ENCODE results near the gene GAPDHS. TPM values are rescaled to one million over a fixed set of nuclear protein-coding genes. Genes with fewer than 3 reads are reported as not detected.

GAPDHS gene
- total and polyA plus RNA-seq, 2 experiments from 2014 or later, result not detected

- no peaks in the 10 kb centered on the region for H4K20me1 ChIP-seq (ENCODE audit: insufficient read depth, poor library complexity, severe bottlenecking)
- H3K9me2 ChIP-seq (replicated peaks; ENCODE audit: insufficient read depth), result no peaks in the 10 kb centered on the region
- TF ChIP-seq EZH2 (IDR thresholded peaks at IDR 0.05; ENCODE audit: borderline replicate concordance) (no peak), CTCF (IDR thresholded peaks at IDR 0.05; ENCODE audit: poor library complexity) (no peak), EZH2phosphoT487 (IDR thresholded peaks at IDR 0.05; ENCODE audit: low read depth, severe bottlenecking, unreplicated experiment) (no peak)
- H2AFZ ChIP-seq, result no peak overlapping the region
- H3K4me2 ChIP-seq, result no peak overlapping the region
- H3K4me3 ChIP-seq, result no peak overlapping the region
- WGBS (ENCODE audit: low lambda C conversion rate, missing lambda C conversion rate), result 83% methylated on average over 1 of the region's 1 CpG
- H3K27me3 ChIP-seq, result no peaks in the 10 kb centered on the region
- peaks cover 6% of the 10 kb centered on the region for H3K9me3 ChIP-seq (ENCODE audit: low read depth)
- no peaks in the 10 kb centered on the region for H3K79me2 ChIP-seq
- H3K27ac ChIP-seq, result no peak overlapping the region
- no peaks in the 10 kb centered on the region for H3K4me1 ChIP-seq (ENCODE audit: insufficient read depth)
- no peak for DNase-seq (ENCODE audit: low spot score)
- no peaks in the 10 kb centered on the region for H3K36me3 ChIP-seq (replicated peaks; ENCODE audit: insufficient read depth, low read depth)
Observed at GRCh38 chr19:35571406-35571965, 38.2 kb downstream of the GAPDHS start.

GRCh38 chr19:35577918-35578317, 44.7 kb downstream of the GAPDHS start:
- no peaks in the 10 kb centered on the region for H3K9me2 ChIP-seq (replicated peaks; ENCODE audit: insufficient read depth)
- WGBS (ENCODE audit: low lambda C conversion rate, missing lambda C conversion rate), result 65% methylated on average over 1 of the region's 1 CpG
- H3K79me2 ChIP-seq, result no peaks in the 10 kb centered on the region
- H3K27ac ChIP-seq, result no peak overlapping the region
- no peaks in the 10 kb centered on the region for H3K36me3 ChIP-seq (replicated peaks; ENCODE audit: insufficient read depth, low read depth)
- no peak for TF ChIP-seq EZH2 (IDR thresholded peaks at IDR 0.05; ENCODE audit: borderline replicate concordance)
- no peak for TF ChIP-seq CTCF (IDR thresholded peaks at IDR 0.05; ENCODE audit: poor library complexity)
- no peak for TF ChIP-seq EZH2phosphoT487 (IDR thresholded peaks at IDR 0.05; ENCODE audit: low read depth, severe bottlenecking, unreplicated experiment)
- DNase-seq (ENCODE audit: low spot score), result no peak
- no peaks in the 10 kb centered on the region for H3K27me3 ChIP-seq
- H3K4me3 ChIP-seq, result no peak overlapping the region
- H3K9me3 ChIP-seq (ENCODE audit: low read depth), result peaks cover 6% of the 10 kb centered on the region
- H3K4me1 ChIP-seq (ENCODE audit: insufficient read depth), result no peaks in the 10 kb centered on the region
- H3K4me2 ChIP-seq, result no peak overlapping the region
- H2AFZ ChIP-seq, result no peak overlapping the region
- no peaks in the 10 kb centered on the region for H4K20me1 ChIP-seq (ENCODE audit: insufficient read depth, poor library complexity, severe bottlenecking)

GRCh38 chr19:35578707-35579106, 45.5 kb downstream of the GAPDHS start:
- H3K4me3 ChIP-seq, result no peak overlapping the region
- H3K27ac ChIP-seq, result no peak overlapping the region
- no peak for DNase-seq (ENCODE audit: low spot score)
- no peak overlapping the region for H3K4me2 ChIP-seq
- H3K27me3 ChIP-seq, result no peaks in the 10 kb centered on the region
- TF ChIP-seq EZH2 (IDR thresholded peaks at IDR 0.05; ENCODE audit: borderline replicate concordance) (no peak), EZH2phosphoT487 (IDR thresholded peaks at IDR 0.05; ENCODE audit: low read depth, severe bottlenecking, unreplicated experiment) (no peak), CTCF (IDR thresholded peaks at IDR 0.05; ENCODE audit: poor library complexity) (no peak)
- no peaks in the 10 kb centered on the region for H3K9me2 ChIP-seq (replicated peaks; ENCODE audit: insufficient read depth)
- no peaks in the 10 kb centered on the region for H3K36me3 ChIP-seq (replicated peaks; ENCODE audit: insufficient read depth, low read depth)
- H4K20me1 ChIP-seq (ENCODE audit: insufficient read depth, poor library complexity, severe bottlenecking), result no peaks in the 10 kb centered on the region
- no peaks in the 10 kb centered on the region for H3K4me1 ChIP-seq (ENCODE audit: insufficient read depth)
- 75% methylated on average over 7 of the region's 7 CpGs for WGBS (ENCODE audit: low lambda C conversion rate, missing lambda C conversion rate)
- peaks cover 6% of the 10 kb centered on the region for H3K9me3 ChIP-seq (ENCODE audit: low read depth)
- H2AFZ ChIP-seq, result no peak overlapping the region
- H3K79me2 ChIP-seq, result no peaks in the 10 kb centered on the region

All from hepatocyte (in vitro differentiated cells).